Stimulated activated CD4-positive, alpha-beta T cell treated with anti-CD3 and anti-CD28 coated beads, Interleukin-1b, Interleukin-23, amount 100 ng/mL, for 24 hours (primary cell): ENCODE measurements around the gene TNFRSF4.
A peak's percentile ranks its signal among the peaks of the same experiment; 100 is the strongest.
"Not testable (repeated sequence)": the region's sequence is repeated elsewhere in the genome, so short reads cannot be mapped to it uniquely, and the experiment has no call there.

Experiments
- DNase-seq, 4 experiments: peaks; one replicate each; pipeline ENCODE4 v3.0.0-alpha.2; 2020; ENCODE audit warnings: low read depth in 4 of 4, low spot score in 1 of 4

Gene TNFRSF4

DNA sequence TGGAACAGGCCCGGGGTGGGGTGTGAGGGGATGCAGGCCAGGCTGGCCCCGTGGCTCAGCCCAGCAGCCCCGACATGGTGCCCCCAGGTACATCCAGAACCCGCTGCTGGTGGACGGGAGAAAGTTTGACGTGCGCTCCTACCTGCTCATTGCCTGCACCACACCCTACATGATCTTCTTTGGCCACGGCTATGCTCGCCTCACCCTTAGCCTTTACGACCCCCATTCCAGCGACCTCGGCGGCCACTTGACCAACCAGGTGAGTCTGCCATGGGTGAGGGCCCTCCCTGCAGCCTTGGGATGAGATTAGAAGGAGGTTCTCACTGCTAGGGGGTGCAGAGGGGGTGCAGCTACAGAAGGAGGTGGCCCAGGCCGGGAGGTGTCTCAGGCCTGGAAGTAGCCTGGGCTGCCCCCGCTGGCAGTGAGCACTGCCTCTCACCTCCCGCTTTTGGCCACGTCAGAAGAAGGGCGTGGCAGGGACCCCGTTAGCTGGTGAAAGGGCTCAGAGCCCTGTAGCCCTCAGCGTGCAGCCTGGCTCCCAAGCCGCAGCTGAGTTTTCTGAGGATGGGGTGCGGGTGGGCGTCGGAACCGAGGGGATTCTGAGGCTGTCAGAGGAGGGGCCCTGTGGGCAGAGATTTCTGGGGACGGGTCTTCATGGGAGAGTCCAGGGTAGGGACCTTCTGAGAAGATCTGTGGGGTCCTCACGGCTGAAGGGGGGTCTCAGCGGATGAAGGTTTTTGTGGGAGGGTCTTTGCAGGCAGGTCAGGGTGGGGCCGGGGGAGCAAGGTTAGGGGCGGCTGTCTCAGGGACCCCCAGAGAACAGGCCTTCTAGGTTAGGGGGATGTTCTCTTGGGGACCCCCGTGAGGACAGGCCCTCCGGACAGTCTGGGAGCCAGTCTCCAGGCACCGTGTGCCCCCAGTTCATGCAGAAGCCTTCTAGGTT, 29.8 kb downstream of the TNFRSF4 start:
- no peak for DNase-seq

DNA sequence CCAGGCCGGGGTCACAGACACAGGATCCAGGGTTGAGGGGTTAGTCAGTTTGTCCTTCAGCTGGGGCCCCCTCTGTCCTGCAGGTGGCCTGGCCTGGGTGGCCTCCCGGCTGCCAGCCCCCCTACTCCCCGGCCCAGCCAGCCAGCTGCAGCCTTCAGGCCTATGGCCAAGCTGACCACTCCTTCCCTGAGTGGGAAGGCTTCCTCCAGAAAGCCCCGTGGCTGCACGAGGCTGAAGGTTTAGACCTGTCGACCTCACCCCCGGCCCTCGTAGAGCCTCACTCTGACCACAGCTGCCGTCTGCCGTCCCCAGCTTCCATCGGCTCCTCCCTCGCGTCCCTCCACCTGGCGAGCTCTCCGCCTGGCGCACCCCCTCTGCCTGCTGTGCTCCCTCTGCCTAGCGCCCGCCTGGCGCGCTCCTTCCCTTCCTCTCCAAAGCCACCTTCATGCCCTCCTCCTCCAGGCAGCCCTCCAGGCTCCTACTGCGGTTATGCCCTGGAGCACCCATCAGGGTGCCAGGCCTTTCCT, 30.7 kb downstream of the TNFRSF4 start:
- no peak for DNase-seq

DNA sequence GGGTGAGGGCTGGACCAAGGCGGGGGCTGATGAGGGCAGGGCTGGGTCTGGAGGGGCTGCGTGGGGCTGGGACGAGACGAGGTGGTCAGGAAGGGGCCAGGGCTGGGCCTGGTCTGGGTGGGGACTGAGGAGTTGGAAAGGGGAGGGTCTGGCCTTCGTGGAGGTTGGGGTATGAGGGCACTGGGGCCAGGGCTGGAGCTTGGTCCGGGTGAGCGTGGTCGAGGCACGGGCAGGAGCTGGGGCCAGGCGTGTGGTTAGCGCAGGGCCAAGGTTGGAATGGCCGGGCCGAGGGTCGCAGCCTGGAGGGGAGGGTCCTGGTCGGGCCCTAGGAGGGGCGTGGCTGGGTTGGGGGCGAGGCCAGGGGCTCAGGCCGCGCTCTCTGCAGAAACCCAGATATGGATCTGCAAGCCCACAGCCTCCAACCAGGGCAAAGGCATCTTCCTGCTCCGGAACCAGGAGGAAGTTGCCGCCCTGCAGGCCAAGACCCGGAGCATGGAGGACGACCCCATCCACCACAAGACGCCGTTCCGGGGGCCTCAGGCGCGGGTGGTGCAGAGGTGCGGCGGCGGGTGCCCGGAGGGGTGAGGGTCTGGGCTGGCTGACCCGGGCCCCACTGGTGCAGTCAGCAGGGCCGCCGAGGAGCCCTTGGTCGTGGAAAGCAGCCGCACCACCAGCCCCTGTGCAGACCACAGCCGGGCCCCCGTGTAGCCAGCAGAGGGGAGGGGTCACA, 31.3 kb downstream of the TNFRSF4 start:
- no peak for DNase-seq

DNA sequence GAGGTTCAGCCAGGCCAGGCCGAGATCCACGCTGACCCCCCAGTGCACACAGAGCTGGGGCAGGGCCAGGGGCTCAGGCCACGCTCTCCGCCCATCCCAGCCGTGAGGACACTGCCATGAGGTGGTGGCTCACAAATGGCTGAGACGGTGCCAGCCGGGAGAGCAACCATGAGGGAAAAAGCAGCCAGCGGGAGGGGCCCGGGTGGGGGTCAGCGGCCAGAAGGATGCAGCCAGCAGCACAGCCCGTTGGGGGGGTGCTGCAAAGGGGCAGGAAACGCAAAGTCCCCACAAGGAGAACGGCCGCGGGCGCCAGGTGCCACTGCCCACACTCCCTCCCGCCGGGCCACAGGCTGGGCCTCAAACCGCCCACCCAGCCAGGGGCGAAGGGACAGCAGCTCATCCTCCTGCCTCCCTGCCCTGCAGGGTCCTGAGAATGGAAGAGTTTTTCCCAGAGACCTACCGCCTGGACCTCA, 32.0 kb downstream of the TNFRSF4 start:
- DNase-seq = no peak

DNA sequence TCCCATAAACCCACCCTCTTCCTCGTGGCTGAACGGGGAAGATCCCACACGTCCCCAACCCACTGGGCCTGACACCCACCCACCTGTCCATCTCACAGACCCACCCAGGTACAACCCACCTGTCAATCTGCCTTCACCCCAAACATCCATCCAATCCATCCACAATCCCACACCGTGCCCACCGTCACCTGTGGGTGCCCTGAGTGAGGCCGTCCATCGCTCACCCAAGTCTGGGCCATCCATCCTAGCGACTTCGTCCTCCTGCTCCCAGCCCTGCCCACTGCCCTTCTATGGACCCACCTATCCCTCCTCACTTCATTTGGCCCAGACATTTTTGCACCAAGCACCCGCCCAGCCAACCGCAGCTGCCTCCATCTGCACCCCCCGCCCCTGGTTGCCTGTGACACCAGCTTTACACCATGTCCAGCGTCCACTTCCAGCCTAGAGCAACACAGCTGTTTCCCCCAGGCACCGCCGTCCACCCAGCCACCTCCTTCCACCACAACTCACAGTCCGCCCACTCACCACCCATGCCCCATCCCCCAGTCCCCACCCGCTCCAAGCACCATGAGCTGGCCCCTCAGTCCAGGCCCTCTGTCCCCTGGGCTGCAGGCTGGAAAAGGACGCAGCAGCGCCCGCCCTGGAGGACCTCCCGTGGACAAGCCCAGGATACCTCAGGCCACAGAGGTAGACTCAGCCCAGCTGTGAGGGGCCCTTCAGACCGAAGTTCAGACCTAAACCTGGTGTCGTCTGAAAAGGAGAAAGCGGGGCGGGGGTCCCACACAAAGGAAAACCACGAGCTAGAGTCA, 32.6 kb downstream of the TNFRSF4 start:
- no peak for DNase-seq

DNA sequence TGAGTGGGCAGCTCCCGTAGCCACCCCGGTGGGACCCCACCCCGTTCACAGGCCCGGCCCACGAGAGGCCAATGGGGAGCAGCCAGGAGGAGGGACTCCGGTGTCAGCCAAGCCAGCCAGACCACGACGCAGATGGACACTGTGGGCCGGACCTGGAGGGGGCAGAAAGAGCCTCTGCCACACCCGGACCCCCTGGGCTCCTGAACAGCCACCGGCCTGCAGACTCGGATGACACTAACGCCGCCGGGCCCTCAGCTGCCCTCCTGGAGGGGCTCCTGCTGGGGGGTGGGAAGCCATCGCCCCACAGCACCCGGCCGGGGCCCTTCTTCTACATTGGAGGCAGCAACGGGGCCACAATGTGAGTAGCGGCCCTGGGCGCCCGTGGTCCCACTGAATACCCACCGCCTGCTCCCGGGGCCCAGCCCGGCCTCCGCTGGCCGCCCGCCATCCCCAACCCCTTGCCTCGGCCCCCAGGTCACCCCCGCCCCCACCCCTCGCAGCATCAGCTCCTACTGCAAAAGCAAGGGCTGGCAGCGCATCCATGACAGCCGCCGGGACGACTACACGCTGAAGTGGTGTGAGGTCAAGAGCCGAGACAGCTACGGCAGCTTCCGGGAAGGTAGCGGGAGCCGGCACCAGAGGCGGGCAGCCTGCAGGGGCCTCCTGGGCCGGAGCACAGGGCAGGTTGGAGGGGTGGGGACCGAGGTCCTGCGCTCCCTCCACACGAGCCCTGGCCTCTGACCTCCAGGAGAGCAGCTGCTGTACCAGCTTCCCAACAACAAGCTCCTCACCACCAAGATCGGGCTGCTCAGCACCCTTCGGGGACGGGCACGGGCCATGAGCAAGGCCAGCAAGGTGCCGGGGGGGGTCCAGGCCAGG, 33.7 kb downstream of the TNFRSF4 start:
- no peak for DNase-seq

DNA sequence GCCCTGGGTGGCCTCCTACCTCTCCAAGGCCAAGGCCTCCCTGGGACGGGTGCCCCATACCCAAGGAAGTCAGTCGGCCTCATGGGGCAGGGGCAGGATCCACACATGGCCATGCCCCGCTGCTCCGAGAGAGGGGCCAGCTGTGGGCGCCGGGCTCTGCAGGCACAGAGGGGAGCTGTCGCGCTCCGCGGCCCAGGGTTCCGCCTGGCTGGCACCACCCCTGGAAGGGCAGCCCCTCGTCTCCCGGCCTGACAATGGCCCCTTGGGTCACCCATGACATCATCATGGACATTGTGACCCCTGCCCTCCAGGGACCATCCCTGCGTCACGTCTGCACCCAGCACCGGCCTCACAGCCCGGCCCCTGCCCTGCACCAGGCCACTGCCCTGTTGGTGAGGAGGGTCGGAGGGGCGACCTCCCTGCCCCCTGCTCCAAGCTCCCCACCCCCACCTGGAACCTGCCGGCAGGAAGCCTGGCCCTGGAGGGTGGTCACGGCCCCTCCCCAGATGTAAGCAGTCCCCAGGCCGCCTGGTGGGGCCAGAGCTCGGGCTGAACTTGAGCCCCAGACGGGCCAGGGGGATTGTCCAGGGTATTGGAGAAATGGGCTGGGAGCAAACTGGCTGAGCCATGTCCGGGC, 34.5 kb downstream of the TNFRSF4 start:
- no peak for DNase-seq

DNA sequence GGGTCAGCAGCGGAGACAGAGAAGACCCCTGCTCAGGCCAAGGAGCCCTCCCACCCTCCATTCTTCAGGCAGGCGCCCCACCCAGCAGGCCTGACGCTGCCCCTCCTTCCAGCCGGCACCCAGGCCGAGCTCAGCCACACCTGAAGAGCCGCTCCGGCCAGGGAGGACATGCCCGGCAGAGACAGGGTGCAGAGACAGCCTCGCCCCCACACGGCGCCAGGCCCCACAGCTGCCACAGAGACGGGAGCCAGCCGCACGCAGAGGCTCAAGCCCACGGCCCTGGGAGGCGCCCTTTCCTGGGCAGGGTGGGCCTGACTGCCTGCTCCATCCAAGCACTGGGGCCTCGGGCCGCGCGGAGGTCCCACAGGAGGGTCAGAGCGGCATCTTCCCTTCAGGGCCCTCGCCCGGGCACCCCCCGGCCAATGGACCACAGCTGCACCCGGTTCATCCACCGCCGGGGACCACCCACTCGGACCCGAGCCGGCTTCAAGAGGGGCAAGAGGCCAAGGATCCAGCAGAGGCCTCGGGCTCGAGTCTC, 35.1 kb downstream of the TNFRSF4 start:
- DNase-seq = no peak

DNA sequence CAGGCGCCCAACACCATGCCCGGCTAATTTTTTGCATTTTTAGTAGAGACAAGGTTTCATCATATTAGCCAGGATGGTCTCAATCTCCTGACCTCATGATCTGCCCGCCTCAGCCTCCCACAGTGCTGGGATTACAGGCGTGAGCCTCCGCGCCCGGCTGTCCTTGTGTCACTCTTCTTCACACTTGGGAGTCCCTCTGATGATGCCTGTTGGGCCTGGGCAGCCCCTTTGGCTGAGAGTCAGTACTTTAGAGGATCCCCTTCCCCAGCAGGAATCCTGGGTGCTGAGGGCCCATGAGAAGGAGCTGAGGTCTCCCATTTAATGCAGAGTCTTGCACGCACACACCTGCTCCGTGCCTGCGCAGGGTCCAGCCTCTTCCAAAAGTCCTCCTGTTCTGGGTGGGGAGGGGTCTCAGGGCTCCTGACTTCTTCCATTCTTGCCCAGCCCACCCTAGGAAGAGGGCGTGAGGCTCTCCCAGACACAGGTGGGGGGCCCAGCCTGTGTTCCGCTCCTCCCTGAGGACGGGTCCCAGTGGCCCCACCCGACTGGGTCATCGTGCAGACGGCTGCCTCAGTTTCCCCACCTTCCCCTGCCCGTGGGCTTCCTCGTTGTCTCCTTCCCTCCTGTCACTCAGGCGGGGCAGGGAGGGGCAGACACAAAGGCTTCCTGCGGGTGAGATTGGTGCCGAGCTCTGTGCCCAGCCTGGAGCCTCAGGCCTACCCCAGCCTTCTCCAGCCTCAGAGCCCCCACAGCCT, 36.3 kb downstream of the TNFRSF4 start:
- DNase-seq = no peak

DNA sequence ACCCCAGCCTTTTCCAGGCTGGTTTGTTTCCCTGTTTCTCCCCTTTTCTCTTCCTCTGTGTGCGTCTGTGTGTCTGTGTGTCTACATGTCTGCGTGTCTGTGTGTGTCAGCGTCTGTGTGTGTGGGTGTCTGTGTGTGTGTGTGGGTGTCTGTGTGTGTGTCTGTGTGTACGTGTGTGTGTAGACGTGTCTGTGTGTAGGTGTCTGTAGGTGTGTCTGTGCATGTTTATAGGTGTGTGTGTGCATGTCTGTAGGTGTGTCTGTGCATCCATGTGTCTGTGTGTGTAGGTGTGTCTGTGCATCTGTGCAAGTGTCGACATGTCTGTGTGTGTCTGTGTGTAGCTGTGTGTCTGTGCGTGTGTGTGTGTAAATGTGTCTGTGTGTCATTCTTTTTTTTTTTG, 37.0 kb downstream of the TNFRSF4 start:
- DNase-seq = no peak

DNA sequence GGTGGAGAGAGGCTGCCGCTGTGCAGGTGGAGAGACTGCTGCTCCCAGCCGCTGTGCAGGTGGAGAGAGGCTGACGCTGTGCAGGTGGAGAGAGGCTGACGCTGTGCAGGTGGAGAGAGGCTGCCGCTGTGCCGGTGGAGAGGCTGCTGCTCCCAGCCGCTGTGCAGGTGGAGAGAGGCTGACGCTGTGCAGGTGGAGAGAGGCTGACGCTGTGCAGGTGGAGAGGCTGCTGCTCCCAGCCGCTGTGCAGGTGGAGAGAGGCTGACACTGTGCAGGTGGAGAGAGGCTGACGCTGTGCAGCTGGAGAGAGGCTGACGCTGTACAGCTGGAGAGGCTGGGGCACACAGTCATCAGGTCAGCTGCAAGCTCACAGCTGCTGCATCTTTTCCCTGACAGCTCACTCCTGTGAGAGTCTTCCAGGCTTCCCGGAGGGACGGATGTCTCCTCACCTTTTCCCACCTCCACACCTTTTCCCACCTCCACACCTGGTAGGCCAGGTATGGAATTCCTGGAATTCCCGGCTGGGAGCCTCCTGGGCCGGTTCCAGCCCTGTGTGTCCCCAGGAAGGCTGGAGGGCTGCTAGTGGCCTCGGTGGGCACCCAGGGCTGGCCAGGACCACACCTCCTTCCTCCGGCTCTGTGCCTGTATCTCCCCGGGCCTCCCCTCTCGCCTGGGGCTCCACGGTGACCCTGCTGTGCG, 37.7 kb downstream of the TNFRSF4 start:
- not testable (repeated sequence) for DNase-seq

DNA sequence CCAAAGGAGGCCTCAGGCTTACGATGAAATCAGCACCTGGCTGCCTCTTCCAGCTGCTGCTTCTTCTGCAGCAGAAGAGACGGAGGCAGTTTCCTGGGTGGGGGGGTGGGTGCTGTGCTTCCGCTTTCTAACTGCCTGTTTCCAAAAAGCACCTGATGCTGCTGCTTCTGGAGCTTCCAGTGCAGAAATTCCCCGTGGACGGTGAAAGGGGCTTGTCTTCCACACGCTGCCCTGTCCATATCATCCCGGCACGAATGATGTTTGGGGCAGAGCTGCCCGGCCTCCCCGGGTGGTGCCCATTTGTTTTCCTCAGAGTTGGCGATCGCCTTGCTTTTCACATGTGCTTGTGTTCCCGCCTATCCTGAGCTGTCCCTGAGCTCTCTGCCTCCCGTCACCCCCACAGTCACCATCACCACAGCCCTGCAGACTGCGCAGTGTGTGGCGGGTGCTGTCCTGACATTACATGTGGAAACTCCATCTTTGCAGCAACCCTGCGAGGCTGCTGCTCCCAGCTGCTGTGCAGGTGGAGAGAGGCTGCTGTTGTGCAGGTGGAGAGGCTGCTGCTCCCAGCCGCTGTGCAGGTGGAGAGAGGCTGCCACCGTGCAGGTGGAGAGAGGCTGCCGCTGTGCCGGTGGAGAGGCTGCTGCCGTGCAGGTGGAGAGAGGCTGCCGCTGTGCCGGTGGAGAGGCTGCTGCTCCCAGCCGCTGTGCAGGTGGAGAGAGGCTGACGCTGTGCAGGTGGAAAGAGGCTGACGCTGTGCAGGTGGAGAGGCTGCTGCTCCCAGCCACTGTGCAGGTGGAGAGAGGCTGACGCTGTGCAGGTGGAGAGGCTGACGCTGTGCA, 38.5 kb downstream of the TNFRSF4 start:
- DNase-seq = no peak

DNA sequence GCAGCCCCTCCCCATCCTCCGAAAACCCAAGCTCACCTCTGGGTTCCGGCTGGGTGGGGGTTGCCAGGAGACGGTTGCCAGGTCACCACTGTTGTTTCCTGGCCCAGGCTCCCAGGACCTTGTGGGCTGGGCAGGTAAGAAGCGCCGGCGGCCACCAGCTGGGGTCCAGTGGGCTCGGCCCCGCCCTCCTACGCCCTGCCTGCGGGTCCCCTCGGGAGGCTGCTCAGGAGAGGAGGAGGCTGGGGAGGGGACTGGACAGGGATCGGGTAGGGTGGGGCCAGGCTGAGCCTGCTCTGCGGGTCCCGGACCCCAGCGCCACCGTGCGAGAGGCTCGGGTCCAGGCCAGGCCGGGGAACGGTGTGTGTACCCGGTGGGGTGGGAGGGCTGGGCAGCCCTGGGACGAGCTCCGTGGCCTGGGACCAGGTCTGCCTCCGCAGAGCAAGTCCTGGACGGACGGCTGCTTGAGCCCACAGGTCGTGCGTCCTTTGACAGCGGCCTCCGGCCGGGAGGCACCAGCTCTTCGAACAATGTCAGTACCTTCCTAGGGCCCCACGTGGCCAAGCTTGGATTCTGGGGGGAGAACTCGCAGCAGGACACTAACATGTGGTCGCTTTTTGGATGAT, 40.0 kb downstream of the TNFRSF4 start, which contains the start of gene TTLL10:
TTLL10 (plus strand) TSS at position 88 of the 623 bp plus-strand sequence. CDS start 5,336 bp downstream, outside the sequence.
- DNase-seq = peak in 1 of 4 experiments; percentile 16

DNA sequence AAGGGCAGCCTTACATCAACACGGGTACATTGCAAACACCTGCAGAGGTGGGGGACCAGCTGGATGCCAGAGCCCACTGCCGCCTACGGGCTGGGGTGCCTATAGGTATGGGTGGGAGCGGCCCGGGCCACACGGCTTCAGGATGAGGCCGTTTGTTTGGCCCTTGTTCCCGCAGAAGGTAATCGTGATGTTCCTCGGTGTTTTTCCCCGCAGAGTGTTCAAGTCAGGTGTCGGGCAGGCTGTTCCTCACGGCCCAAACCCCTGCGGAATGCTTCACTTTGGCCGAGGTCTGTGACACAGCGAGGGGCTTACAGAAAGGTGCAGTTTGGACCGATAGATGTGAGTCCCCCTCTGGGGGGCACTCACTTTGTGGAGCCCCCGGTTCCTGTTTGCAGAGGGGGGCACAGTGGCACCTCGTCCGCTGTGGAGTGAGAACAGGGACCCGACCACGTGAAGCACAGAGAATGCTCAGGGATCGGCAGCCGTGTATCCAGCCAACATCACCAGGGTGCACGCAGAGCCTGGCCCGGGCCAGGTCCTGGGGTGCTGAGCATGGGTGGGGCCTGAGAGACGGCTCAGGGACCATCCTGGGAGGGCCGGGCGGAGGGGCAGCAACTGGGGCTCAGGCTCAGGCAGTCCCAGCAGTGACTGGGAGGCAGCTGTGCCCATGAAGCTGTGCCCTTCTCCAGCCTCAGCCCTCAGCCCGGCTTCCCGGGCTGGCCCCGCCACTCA, 40.7 kb downstream of the TNFRSF4 start:
- DNase-seq = no peak

DNA sequence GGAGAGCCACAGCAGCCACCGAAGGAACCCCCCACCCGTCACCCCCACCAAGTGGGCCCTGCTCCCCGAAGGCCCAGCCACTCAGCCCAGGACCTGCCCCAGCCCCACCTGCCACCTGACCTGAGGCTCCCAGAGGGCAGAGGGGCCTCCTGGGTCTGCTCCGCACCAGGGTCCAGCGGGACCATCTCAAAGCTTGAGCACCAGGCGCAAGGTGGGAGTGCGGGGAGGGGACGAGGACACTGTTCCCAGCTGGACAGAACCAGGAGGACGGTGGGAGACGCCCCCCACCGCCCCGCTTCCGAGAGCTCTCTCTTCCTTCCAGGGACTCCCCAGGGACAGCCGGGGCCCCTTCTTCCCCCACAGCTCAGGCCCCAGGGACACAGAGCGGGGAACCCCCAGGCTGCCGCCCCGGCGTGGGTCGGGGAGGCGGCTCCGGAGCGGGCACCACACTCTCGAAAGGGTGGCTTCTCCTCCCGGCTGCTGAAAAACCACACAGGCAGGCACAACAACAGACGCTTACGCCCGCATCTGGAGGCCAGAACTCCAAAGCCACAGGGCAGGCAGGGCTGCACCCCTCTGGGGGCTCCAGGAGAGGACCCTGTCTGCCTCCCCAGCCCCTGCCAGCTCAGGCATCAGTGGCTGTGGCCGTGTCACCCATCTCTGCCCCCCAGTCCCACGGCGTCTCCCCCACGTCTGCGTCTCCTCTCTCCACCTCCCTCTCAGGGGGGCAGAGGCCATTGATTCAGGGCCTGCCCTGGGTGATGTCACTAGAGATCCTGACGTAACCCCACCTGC, 42.2 kb downstream of the TNFRSF4 start:
- DNase-seq = no peak
